HG03060 (cell line): ENCODE data around the gene CLEC5A.
A peak's percentile ranks its signal among the peaks of the same experiment; 100 is the strongest.
"Not testable (repeated sequence)": the region's sequence is repeated elsewhere in the genome, so short reads cannot be mapped to it uniquely, and the experiment has no call there.

Source experiments
- ATAC-seq: cut with Tn5 transposase; IDR thresholded peaks from one replicate; pipeline ENCODE4 v1.9.1; 2021; ENCODE audit warnings: low read depth, moderate number of reproducible peaks; ENCODE audit not compliant: unreplicated experiment

Gene CLEC5A

GRCh38 chr7:141949451-141949850, 2.7 kb upstream of the CLEC5A start:
- no peak for ATAC-seq

- no peak for ATAC-seq
These were observed 2.2 kb upstream of the CLEC5A start for GRCh38 chr7:141949021-141949420.

- ATAC-seq = no peak
These were observed 1.4 kb downstream of the CLEC5A start for GRCh38 chr7:141945356-141945755.

GRCh38 chr7:141944811-141945210, 2.0 kb downstream of the CLEC5A start:
- no peak for ATAC-seq

GRCh38 chr7:141943846-141944245, 2.9 kb downstream of the CLEC5A start:
- ATAC-seq = no peak

- ATAC-seq = no peak
These were observed 5.7 kb downstream of the CLEC5A start for GRCh38 chr7:141941075-141941474.

GRCh38 chr7:141930211-141930610, 16.6 kb downstream of the CLEC5A start:
- ATAC-seq = no peak

GRCh38 chr7:141928845-141929195, 18.0 kb downstream of the CLEC5A start:
- no peak for ATAC-seq

- ATAC-seq = no peak
These were observed 18.5 kb downstream of the CLEC5A start for GRCh38 chr7:141928146-141928844.

- no peak for ATAC-seq
These were observed 26.5 kb downstream of the CLEC5A start for GRCh38 chr7:141920281-141920680.

GRCh38 chr7:141916099-141916498, 30.7 kb downstream of the CLEC5A start, which contains the start of gene OR9A4:
OR9A4 (plus strand) TSS chr7:141916399; CDS start chr7:141918876, 2,477 bp downstream.
- no peak for ATAC-seq

GRCh38 chr7:141915565-141915964, 31.2 kb downstream of the CLEC5A start:
- no peak for ATAC-seq

- ATAC-seq = no peak
These were observed 35.4 kb downstream of the CLEC5A start for GRCh38 chr7:141911391-141911790.

- no peak for ATAC-seq
These were observed 40.5 kb downstream of the CLEC5A start for GRCh38 chr7:141906285-141906684.

GRCh38 chr7:141899366-141899765, 47.4 kb downstream of the CLEC5A start:
- not testable (repeated sequence) for ATAC-seq

GRCh38 chr7:141891336-141891735, 55.4 kb downstream of the CLEC5A start:
- no peak for ATAC-seq

- ATAC-seq = no peak
These were observed 57.5 kb downstream of the CLEC5A start for GRCh38 chr7:141889321-141889720.

- peak; percentile 83 for ATAC-seq
These were observed 62.1 kb downstream of the CLEC5A start for GRCh38 chr7:141884539-141885225.

GRCh38 chr7:141880960-141881359, 65.8 kb downstream of the CLEC5A start:
- no peak for ATAC-seq

- no peak for ATAC-seq
These were observed 69.4 kb downstream of the CLEC5A start for GRCh38 chr7:141877365-141877764.
